HUDEP-2 (cell line): ENCODE results near the gene ICA1.

ENCODE experiments used
- DNase-seq, 76 experiments: peaks; one replicate each; lab custom pipeline; 2025; ENCODE audit not compliant: unreplicated experiment in 76 of 76; lab: John Stamatoyannopoulos, UW

ICA1 gene

DNA sequence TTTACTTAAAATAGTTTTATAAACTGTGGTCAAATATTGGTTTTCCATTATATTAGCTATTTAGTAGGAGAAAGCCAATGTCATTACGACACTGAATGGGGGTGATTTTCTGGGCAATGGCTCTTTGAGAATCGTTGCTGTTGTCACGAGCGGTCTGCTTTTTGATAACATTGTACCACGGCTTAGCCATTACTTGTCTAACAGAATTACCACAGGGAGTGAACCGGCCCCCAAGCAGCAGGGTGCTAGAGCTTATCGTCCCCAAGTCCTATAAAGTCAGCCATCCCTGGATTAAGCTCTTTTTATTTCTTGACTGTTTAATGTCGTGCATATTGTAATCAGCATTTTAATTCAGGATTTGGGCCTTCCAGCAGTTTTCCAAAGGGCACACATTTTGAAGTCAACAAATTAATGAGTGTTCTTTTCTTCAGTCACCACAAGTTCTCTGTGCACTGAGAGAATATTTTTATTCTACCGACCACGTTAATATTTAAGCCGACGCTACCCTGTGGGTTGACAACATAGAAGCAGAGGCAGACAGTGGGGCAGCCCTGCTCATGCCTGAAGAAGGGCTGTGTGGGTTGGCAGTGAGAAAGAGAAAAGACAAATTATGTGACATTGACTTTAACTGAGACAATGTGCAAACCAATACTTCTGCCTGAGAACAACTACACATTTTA, 125.8 kb downstream of the ICA1 start:
- DNase-seq: no peak

DNA sequence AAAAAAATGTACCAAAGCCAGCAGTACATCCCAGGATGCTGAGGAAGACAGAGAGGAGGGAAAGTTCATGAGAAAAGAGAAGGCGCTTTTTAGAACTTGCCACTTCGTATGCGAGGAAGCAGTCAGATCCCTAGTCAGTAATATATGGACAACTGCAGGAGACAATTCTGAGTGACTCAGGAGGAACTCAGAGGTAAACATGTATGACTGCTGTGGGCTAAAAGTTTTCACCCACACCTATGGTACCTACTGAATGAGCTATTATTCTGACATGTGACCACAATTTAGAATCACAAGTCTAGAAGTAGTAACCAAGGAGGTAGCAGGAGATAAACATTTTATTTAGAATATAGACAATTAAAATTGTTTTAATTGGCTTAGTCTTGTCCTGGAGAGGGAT, 126.5 kb downstream of the ICA1 start:
- no peak for DNase-seq

DNA sequence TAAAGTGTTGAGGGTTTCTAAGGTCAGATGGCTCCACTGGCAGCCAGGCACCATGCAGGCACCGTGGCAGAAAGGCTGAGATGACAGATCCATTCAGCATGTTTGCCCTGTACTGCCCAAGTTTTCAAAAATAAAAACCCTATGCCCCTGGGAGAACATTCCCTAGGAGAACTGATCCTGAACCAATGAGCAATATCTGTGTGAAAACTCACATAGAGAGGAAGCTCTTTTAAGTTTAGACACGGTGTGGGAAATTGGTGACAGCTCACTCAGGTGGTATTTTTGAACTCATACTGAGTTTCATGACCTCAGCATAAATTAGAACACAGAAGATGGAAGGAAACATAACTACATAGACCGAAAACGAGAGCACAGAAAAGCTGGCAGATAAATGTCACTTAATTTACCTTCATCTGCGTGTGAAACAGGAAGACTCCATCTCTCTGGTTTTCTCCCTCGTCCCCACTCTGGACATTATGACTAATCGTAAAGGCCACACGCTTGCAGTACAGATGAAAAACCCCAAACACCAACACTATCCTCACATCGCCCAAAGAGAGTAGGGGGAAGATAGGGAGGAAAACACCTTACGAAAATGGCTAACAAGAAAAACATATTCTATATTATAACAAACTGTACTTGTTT, 127.8 kb downstream of the ICA1 start:
- no peak for DNase-seq

DNA sequence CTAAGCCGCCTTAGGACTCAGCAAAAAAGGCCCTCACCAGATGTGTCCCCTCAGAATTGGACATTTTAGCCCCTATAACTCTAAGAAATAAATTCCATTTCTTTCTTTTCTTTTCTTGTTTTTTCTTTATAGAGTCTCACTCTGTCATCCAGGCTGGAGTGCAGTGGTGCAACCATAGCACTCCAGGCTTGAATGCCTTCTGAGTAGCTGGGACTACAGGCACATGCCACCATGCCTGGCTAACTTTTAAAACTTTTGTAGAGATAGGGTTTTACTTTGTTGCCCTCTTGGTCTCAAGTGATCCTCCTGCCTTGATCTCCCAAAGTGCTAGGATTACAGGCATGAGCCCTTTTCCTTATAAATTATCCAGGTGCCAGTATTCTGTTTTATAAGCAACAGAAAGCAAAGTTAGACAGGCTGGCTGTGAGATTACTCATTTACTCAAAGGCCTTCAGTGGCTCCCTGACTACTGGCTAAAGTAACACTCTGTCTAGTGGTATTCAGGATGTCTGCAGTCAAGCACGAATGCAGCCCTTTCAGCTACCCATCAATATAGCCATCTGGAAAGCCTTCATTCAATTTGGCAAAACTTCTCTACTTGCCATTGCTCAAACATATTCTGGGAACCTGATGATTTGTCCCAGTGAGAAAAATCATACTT, 128.6 kb downstream of the ICA1 start:
- no peak for DNase-seq

DNA sequence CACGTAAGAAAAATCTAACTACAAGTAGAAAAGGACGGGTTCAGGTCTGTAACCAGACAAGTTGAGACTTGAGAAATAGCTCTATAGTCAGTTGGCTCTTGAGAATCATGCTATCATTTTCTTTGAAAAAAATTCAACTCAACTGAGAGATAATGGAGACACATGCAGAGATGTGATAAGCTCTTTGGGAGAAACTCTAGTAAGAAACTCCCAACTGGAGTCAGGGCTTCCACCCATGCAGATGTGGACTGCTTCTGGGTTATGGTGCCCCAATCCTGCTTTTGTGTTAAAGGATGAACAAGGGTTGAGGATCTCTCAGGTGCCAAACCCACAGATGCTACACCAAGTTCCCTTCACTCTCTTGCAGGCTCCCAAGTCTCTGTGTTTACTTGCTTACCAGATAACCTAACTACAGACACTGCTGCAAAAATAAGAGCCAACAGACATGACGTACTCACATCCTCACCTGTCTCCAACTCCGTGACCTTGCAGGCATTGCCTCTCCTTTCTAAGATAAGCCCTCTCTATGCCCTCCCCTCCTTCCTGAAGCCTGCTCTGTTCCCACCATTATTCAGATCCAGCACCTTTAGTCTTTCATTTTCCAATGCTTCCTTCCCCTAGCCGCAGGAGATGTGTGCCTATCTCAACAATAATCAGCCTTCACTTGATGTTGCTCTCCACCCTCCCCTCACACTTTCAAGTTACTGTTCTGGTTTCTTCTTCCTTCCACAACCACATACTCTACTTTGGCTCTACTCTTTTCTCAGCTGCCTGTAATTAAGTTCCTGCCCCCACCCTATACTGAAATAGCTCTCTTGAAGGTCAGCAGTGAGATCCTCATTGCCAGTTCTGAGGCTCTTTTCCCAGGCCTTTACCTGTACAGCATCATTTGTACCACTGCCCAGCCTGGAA, 130.0 kb downstream of the ICA1 start:
- peak in 71 of 76 experiments; percentile 22 to 94 (median 56) for DNase-seq

DNA sequence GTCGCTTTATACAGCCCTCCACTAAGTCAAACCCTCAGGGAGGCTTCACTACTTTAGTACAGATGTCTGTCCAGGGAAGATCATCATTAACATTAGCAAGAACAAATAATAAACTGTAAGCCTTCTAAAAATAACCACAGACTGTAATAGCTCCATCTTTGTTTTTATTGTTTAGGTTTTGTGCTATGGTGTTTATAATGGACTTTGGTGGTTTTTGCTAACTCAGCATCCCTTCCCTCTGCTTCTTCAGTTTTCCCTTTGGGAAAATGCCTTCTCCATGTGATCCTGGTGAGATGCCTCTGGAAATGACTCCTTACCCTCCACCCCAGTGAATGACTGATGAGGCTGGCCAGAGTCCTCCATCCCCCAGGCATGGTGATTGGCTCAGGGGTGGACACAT, 131.3 kb downstream of the ICA1 start:
- no peak for DNase-seq

DNA sequence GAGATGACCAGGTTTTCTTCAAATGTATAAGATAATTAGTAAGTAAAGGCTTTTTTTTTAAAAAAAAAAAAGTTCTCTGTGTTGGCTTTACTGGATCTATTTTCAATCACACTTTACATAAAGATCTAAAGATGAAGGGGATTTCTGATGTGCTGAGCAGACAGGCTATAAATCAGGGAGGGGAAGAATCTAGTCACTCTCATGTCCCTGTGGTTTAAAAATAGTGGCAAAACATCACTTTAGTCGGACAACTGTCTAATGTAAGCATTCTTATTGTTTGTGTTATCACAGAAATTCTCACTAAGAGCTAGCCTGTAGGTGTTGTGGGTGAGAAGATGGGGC, 132.7 kb downstream of the ICA1 start:
- DNase-seq: no peak

DNA sequence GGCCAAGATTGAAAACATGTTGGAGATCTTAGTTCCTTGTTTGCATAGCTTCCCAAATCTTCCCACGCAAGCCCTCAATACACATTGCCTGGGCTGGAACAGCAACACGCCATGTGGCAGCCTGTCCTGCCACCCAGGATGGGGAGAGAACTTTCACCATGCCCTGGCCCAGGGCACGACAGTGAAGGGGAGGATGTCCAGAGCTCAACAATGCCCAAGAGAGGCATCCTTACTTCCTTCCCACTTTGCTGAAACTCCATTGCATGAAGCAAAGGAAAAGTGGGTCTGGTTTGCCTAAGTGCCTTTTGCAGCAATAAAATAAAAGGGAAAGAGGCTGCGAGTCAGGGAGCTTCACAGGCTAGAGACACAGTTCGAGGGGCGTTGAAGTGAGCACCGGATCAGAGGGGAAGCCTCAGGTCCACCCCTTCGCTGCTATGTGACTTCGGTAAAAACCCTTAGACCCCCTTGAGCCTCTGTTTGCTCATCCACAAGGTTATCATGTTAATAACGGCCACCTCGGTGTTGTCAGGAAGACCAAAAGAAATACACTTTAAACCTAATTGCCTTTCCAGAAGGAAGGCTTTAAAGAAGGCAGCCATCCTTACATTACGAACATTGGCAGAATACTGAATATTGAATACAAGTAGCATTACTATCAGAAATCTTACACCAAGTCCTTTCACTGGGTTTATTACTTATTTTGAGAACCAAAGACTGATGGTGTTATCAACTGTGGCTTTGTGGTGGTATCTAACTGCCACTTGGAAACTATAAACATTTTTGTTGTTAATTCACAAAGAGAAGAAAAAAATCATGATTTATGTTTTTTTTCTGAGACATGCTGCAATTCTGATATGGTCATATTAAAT, 133.3 kb downstream of the ICA1 start:
- no peak for DNase-seq

DNA sequence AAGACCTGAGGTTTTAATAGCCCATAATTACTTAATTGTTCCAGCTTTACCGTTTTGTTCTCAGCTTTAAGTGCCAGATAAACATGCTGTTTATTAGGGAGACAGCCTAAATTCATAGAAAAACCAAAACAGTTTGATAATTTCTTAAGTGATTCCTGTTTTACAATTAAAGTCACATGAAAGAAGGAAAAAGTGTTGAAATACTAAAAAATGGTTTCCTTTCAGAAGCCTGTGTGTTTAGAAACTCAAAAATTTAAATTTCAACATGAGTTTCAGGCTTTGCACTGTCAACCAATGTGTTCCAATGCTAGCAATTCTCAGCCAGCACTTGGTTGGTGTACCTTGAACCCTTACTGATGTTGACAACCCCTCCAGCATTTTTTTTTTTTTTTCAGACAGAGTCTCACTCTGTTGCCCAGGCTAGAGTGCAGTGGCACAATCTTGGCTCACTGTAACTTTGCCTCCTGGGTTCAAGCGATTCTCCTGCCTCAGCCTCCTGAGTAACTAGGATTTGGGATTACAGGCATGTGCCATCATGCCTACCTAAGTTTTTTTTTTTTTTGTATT, 135.3 kb downstream of the ICA1 start:
- no peak for DNase-seq

DNA sequence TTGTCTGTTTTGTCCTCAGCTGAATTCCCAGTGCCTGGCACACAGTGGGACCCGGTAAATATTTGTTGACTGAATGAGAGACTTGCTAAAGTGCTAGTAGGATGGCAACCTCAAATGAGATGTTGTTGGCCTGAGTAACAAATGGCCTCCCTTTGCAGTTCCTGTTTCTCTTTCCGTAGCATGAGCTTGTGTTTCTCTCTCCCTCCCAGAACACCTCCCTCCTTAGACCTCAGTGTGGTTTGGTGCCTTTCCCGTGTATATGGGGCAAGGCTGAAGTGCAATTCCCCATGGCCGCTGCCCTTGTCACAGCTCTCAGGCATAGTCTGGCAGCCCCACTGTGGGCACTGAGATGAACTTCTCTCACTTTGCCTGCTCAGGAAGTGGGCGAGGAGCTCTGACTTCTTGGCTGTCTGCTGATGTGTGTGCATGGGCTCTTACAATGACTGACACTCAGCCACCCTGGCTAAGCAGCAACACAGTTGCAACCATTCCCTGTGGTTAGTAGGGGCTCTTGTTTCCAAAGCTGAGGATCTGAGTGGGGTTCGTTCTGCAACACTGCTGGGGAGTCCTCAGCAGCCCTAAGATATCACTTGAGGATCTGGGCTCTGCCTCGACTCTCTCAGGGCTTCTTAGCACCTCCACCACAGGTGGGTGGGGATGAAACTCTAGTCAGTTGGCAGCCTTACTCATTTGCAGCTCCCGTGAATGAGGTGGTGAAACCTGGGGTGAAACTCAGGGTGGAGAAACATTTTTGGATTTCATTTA, 136.1 kb downstream of the ICA1 start:
- no peak for DNase-seq

DNA sequence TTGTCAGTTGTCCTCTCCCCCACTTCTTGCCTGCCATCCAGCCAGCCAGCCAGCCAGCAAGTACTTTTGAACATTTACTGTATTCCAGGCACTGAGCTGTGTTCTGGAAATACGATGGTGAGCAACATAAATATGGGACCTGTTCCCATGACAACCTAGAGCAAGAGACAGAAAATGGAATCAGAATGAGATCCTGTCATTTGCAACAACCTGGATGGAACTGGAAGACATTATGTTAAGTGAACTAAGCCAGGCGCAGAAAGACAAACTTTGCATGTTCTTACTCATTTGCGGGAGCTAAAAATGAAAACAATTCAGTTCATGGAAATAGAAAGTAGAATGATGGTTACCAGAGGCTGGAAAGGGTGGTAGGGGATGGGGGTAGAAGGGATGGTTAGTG, 140.7 kb downstream of the ICA1 start:
- DNase-seq: no peak

DNA sequence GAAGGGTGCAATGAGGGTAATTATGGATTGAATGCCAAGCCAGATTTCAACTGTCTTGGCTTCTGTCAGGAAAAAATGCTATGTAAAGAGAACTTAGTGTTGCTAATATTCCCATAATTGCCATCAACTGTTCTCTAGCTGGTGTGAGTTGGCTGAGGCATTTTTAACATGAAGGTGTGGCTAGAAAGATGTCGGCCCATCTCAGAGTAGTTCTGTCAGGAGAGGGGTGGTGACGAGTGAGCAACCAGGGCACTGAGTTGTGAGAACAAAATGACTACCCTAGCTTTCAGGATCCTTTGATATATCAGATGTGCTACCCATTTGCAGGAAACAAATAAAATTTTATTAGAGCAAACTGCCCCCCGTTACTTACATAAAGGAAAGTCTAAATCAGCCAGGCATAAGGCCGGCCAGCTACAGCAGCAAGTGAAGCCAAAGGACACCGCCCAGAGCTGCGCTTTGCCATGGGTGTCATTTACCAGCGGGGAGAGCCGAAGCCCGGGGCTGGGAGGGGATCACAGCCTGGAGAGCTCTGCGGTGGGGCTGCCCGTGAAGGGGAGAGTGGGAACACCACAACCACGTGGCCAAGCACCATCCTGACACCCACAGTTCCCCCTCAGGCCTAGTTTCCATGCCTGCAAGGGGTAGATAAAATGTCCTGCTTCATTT, 141.4 kb downstream of the ICA1 start:
- DNase-seq: no peak

DNA sequence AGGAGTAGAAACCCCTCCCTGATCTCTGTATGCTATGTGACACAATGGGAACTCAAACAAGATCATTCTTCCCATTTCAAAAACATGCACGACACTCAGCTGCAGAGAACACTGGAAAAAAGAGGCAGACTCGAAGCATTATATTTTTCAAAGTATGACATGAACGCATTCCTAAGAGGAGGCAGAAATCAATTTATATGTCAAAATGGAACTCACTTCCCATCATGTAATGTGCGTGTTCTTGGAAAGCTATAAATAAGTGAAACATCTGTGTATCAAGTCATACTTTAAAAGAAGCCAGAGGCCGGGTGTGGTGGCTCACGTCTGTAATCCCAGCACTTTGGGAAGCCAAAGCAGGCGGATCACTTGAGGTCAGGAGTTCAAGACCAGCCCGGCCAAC, 142.7 kb downstream of the ICA1 start:
- no peak for DNase-seq

DNA sequence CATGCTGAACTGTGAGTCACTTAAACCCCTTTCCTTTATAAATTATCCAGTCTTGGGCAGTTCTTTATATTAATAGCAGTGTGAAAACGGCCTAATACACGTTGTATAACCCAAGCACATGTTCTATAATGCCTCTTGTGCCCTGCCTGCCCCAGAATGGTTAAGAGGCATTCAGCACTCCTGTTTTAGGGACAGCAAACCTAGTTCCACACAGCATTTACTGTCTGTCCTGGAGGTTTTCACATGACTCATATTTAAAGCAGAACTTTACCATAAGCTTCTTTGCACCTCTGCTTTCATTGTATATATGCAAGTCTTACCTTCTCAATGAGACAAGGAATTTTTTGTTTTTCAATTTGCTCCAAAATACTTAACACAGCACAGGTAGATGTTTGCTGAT, 144.8 kb downstream of the ICA1 start:
- no peak for DNase-seq

DNA sequence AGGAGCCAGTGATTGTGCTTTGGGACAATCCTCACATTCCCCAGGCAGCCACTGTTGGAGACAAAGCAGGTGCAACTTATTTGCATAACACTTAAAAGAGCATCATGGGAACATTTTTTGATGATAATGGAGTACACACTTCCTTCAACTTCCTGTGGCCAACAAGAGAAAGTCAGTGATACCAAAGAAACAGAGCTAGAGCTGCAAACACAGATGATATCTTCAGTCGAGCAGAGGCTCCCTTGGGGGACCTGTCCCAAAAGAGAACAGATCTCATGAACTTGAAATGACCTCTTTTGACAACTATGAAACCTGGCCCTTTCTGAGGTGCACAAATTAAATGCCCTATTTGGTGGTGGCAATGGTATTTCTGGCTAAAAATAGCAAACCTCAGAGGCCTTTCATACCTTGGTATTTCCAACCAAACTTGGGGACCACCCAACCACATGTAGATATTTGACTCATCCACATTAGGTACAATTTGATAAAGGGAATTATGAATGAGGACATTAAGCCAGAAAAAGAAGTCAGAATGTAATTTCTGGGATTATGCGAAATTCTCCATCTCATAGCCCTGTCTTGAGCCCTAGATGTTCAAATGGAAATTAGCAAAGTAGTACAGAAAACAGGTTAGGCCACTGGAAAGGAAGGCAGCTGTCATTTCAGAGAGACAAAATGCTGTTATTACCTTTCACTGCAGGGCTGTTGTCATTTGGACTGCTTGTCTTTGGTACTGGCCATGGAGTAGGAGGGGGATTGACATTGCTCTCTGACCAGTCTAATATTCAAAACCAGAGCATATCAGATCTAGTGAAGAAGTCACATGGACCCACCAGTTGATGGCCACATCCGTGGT, 146.2 kb downstream of the ICA1 start:
- DNase-seq: no peak

DNA sequence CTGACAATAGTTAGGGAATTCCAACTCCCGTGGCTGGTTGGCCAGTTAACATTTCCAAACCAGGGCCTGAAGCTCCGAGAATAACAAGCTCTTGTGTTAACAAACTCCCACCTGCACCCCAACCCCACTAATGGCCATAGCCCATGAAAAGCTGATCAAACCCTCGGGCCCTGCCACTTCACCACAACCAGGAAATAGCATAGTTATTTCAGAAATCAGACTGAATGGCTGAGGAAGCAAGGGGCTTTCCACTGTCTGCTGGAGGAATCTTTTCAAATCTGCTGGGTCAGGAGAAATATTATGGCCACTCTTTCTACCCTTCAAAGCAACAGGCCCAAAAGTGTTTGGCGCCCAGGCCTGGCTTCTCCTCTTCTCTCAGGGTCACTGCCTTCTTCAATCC, 147.8 kb downstream of the ICA1 start:
- DNase-seq: no peak

DNA sequence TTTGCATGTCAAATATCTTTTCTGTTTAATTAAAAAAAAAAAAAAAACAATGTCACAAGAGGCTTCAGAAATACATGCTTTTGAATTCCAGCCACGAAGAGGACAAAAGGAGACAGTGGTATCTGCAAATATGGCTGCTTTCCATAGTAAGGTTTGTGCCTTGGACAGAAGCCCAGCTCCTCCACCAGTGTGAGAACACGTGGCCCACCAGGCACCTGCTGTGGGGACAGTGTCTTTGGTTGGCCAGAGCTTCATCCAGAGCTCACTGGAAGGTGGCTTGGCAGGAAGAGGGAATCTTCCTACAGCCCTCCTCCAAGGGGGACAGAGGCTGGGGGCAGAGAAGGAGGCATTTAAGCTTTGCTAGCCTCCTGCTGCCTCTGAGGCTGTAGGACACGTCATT, 148.8 kb downstream of the ICA1 start:
- DNase-seq: no peak

DNA sequence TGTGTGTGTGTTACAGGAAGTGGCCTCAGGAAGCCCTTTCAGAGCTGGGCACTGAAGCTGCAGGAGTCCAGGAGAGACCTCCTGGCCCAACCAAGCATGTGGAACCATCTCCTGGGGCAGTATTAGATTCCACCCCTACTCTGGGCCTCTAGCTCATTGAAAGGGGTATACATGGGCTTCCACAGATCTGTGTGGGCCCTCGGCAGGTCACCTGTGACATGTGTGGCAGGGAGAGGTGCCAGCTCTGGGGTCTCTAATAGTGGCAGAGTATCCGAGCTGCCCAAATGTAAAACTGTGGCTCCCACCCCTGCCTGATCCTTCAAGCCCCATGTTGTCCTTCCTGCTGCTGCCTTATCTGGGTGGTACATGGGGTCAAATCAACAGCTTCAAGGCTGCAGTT, 149.3 kb downstream of the ICA1 start:
- DNase-seq: no peak
